ENCODE measurements around the gene OR5AN1.
"Not testable (repeated sequence)": the region's sequence is repeated elsewhere in the genome, so short reads cannot be mapped to it uniquely, and the experiment has no call there.

Gene OR5AN1

GRCh38 chr11:59358595-59358994, at the start of gene OR5AN1:
Gene OR5AN1 (plus strand): TSS chr11:59358895. CDS start chr11:59364459, 5,564 bp downstream.
- DNase-seq, result no peak

- DNase-seq, result no peak
Observed at GRCh38 chr11:59335001-59335400, 23.7 kb upstream of the OR5AN1 start.

GRCh38 chr11:59336176-59336575, 22.5 kb upstream of the OR5AN1 start:
- no peak for DNase-seq

- no peak for DNase-seq
Observed at GRCh38 chr11:59336931-59337330, 21.8 kb upstream of the OR5AN1 start.

- not testable (repeated sequence) for DNase-seq
Observed at GRCh38 chr11:59349657-59350056, 9.0 kb upstream of the OR5AN1 start.

GRCh38 chr11:59355226-59355625, 3.5 kb upstream of the OR5AN1 start:
- no peak for DNase-seq

GRCh38 chr11:59356561-59356960, 2.1 kb upstream of the OR5AN1 start:
- DNase-seq, result no peak

GRCh38 chr11:59358020-59358419, 675 bp upstream of the OR5AN1 start:
- no peak for DNase-seq

- DNase-seq, result no peak
Observed at GRCh38 chr11:59365232-59366018, 6.7 kb downstream of the OR5AN1 start.

GRCh38 chr11:59368238-59369022, 9.7 kb downstream of the OR5AN1 start:
- no peak for DNase-seq

- not testable (repeated sequence) for DNase-seq
Observed at GRCh38 chr11:59372324-59372723, 13.6 kb downstream of the OR5AN1 start.

- no peak for DNase-seq
Observed at GRCh38 chr11:59380263-59381059, 21.8 kb downstream of the OR5AN1 start.

GRCh38 chr11:59394186-59394585, 35.5 kb downstream of the OR5AN1 start:
- no peak for DNase-seq

- DNase-seq, result no peak
Observed at GRCh38 chr11:59400461-59401261, 42.0 kb downstream of the OR5AN1 start.

- DNase-seq, result no peak
Observed at GRCh38 chr11:59401262-59401552, 42.5 kb downstream of the OR5AN1 start.

- DNase-seq, result no peak
Observed at GRCh38 chr11:59403546-59403945, 44.9 kb downstream of the OR5AN1 start.

- DNase-seq, result no peak
Observed at GRCh38 chr11:59413646-59414045, 55.0 kb downstream of the OR5AN1 start.

- DNase-seq, result no peak
Observed at GRCh38 chr11:59415111-59415510, 56.4 kb downstream of the OR5AN1 start.

- no peak for DNase-seq
Observed at GRCh38 chr11:59416613-59417012, 57.9 kb downstream of the OR5AN1 start.

- no peak for DNase-seq
Observed at GRCh38 chr11:59417023-59417422, 58.3 kb downstream of the OR5AN1 start.

GRCh38 chr11:59418156-59418555, 59.5 kb downstream of the OR5AN1 start:
- DNase-seq, result no peak
